Fibroblast of pulmonary artery (primary cell): ENCODE results near the gene RGSL1.

ENCODE experiments used
- DNase-seq: peaks from one replicate; pipeline ENCODE4 v3.0.0-alpha.2; 2010; ENCODE audit warnings: low read depth
- H3K4me3 ChIP-seq: replicated peaks from 2 replicates; pipeline ENCODE4 v1.5.1; 2011; ENCODE audit warnings: low read depth, mild to moderate bottlenecking, control low read depth, low read length, moderate library complexity
- TF ChIP-seq, protein P1 (sequence below): IDR thresholded peaks from 2 replicates; pipeline ENCODE4 v1.5.1; 2011; ENCODE audit warnings: mild to moderate bottlenecking, control low read depth, low read length, inconsistent platforms; ENCODE audit errors: missing control alignments

Gene RGSL1

DNA sequence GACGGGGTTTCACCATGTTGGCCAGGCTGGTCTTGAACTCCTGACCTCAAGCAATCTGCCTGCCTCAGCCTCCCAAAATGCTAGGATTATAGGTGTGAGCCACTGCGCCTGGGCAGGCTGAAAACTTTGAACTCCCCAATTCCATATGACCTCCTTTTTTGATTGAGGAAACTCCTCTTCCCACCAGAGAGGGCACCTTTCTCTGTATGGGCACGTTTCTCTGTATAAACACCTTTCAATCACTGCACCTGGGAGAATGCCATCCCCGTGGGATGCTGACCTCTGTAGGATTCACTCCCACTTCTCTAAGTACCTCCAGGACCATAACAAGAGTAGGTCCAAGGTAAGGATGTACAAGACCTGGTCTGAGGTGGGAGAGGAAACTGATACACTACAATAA lies 39.8 kb upstream of the RGSL1 start:
- DNase-seq, result no peak
- TF ChIP-seq, protein P1, sequence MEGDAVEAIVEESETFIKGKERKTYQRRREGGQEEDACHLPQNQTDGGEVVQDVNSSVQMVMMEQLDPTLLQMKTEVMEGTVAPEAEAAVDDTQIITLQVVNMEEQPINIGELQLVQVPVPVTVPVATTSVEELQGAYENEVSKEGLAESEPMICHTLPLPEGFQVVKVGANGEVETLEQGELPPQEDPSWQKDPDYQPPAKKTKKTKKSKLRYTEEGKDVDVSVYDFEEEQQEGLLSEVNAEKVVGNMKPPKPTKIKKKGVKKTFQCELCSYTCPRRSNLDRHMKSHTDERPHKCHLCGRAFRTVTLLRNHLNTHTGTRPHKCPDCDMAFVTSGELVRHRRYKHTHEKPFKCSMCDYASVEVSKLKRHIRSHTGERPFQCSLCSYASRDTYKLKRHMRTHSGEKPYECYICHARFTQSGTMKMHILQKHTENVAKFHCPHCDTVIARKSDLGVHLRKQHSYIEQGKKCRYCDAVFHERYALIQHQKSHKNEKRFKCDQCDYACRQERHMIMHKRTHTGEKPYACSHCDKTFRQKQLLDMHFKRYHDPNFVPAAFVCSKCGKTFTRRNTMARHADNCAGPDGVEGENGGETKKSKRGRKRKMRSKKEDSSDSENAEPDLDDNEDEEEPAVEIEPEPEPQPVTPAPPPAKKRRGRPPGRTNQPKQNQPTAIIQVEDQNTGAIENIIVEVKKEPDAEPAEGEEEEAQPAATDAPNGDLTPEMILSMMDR, result no peak
- no peak overlapping the region for H3K4me3 ChIP-seq

DNA sequence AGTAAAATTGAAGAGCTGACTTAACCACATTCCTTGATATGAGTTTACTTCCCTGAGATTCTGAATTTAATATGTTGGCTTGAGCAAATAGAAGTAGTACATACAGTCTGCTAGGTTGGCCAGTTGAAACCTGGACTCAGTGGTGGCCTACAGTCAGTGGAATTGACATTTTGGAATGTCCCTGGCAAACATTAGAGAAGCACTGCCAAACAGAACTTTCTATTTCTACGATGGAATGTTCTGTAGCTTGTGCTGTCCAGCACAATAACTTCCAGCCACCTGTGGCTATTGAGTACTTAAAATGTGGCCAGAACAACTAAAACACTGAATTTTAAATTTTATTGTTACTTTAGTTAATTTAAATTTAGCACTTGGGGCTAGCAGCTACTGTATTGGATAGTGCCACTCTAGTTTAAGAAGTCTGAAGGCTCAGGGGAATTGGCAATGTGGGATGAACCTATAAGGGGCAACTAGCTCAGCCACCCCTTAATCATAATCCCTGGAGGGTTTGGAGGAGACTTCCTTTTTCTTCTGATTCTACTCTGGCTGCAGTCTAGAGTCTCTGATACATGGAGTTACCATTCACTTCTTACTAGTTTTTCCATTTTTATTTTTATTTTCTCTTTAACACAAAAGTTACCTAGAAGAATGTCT lies 39.2 kb upstream of the RGSL1 start:
- no peak overlapping the region for H3K4me3 ChIP-seq

DNA sequence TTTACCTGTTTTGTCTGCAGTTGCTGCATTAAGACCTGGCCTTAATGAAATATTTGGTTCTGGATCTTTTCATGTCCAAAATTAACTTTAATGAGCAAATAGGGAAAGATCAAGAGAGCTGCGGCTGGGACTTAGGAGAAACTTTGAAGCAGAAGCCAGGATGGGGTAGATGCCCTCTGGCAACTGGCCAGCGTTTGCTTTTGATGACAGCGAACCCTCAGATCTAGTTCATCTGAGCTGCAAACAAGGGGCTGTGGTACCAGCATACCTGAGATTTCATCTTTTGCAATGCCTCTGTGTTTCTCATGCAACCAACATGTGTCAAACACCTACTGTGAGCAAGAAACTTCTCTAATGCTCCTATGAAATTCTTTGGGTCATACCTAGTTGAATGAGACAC lies 36.5 kb upstream of the RGSL1 start:
- DNase-seq, result no peak
- TF ChIP-seq, protein P1, result no peak

More for the DNA sequence above, 39.2 kb upstream of the RGSL1 start:
- DNase-seq, result no peak
- TF ChIP-seq, protein P1, result no peak

DNA sequence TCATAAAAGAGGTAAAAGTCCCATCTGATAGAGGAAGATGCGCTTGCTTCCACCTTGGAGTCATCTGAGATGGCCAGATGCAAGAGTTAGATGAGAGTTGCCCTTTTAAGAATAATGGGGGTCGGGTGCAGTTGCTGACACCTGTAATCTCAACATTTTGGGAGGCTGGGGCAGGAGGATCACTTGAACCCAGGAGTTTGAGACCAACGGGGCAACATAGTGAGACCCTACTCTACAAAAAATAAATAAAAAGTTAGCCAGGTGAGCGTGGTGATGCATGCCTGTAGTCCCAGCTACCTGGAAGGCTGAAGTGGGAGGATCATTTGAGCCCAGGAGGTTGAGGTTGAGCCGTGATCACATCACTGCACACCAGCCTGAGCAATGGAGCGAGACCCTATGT lies 36.0 kb upstream of the RGSL1 start:
- no peak overlapping the region for H3K4me3 ChIP-seq
- DNase-seq, result no peak
- TF ChIP-seq, protein P1, result no peak

More for the DNA sequence above, 36.5 kb upstream of the RGSL1 start:
- H3K4me3 ChIP-seq, result no peak overlapping the region

DNA sequence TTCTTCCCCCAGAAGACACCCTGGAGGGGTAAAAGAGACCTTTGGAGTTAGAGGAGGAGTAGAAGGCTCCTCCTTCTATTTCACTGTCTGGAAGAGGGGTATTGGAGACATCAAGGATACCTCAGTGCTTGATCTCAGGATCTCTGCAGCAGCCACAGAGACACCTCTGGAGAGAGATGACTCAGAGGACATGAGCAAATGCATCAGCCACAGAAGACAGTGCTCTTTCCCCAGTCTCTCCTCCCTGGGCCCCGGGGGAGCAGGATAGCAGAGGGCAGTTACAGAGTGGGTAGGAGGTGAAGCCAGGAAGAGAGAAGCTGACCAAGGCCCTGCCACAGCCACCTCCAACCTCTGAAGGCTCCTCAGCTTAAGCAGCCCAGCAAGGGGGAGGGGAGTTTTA lies 34.2 kb upstream of the RGSL1 start:
- TF ChIP-seq, protein P1, result no peak
- H3K4me3 ChIP-seq, result no peak overlapping the region
- no peak for DNase-seq

DNA sequence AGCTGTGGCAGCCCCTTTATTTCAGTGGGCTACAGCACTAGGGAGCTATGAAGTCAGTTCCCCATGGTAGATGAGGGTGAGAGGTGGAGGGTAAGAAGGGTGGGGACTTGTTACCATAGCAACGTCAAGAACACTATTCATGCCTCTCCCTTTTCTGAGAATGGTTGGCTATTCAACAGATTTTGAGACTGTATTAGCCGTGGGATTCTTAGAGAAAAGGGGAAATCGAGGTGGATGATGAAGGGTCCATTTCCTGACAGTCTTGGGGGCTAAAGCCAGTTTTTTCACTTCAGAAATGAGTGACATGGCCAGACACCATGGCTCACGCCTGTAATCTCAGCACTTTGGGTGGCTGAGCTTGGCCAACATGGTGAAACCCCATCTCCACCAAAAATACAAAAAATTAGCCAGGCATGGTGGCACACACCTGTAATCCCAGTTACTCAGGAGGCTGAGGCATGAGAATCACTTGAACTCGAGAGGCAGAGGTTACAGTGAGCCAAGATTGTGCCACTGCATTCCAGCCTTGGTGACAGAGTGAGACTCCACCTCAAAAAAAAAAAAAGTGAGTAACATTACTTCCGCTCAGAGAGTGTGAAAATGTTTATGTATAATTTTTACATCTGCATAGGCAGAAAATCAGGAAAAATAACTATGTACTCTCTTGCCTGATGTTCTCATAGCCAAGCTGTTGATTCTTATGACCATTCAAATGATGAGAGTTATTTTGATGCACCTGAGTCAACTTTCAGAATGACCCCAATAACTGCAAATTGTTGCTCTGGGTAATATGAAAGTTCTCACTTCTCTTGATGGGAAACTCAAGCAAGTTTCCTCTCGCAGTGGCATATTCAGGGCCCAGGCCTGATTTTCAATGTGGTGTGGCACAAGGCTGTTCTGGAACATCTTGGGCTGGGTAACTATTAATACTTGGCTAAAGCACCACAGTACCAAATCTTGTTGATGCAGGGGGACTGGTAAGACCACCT lies 23.2 kb upstream of the RGSL1 start:
- no peak overlapping the region for H3K4me3 ChIP-seq
- TF ChIP-seq, protein P1, result no peak
- no peak for DNase-seq
